ENCODE data around the gene IGSF23.

DNA sequence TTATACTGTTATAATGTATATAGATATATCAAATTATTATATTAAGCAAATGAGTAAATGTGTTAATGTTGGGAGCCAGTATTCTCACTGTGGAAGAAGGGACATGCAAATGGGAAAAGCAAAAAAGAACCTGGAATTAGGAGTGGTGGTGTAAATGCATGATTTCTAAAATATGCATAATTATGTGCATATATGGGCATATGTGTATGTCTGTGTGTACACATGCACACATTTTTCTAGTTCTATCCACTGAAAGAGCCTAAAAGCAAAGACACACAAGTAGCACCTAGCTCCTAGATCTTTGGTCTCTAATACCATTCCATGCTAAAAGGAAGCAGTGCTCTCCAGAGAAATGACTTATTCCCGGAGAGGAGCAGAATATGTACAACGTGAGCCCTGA lies 45.6 kb upstream of the IGSF23 start:
- TF ChIP-seq CTCF (IDR thresholded peaks at IDR 0.05), result no peak
- TF ChIP-seq POLR2A (IDR thresholded peaks at IDR 0.05), result no peak
- TF ChIP-seq POLR2AphosphoS5 (IDR thresholded peaks at IDR 0.05), result no peak
- TF ChIP-seq EP300 (IDR thresholded peaks at IDR 0.05), result no peak

Data from upper lobe of left lung (tissue), 4 donors.